T-helper 22 cell (primary cell): Measurements from ENCODE around the gene WDR89.
"Not testable (repeated sequence)": the region's sequence is repeated elsewhere in the genome, so short reads cannot be mapped to it uniquely, and the experiment has no call there.

Source experiments
- DNase-seq: peaks from one replicate; pipeline ENCODE4 v3.0.0-alpha.2; 2020; ENCODE audit warnings: low read depth

The WDR89 gene

DNA sequence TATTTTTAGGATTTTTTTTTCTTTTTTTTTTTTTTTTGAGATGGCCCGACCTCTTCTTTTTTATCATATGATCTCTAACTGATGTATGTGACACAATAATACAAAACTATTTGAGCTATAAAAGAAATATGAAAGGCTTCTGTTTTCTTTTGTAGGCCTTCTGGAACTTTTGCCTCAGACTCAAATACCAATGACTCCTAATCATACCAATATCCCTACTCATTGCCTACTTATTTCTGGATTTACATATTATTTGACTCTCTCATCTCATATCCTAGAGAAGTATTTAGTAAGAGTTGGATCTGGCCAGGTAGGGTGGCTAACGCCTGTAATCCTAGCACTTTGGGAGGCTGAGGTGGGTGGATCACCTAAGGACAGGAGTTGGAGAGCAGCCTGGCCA, 12.7 kb upstream of the WDR89 start:
- no peak for DNase-seq

DNA sequence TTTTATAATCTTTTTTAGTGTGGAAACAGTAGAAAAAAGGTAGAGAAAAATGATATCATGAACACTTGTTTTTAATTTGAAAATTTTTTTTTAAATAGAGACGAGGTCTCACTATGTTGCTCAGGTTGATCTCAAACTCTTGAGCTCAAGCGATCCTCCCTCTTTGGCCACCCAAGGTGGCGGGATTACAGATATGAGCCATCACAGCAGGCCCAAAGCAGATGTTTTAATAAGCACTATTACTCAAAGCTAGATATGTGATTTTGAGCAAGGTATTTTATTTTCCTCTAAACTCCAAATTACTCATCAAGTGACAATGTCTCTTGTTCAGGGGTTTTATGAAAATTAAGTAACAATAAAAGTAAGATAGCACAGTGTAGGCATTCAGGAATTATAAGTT, 10.7 kb upstream of the WDR89 start:
- DNase-seq, result no peak

DNA sequence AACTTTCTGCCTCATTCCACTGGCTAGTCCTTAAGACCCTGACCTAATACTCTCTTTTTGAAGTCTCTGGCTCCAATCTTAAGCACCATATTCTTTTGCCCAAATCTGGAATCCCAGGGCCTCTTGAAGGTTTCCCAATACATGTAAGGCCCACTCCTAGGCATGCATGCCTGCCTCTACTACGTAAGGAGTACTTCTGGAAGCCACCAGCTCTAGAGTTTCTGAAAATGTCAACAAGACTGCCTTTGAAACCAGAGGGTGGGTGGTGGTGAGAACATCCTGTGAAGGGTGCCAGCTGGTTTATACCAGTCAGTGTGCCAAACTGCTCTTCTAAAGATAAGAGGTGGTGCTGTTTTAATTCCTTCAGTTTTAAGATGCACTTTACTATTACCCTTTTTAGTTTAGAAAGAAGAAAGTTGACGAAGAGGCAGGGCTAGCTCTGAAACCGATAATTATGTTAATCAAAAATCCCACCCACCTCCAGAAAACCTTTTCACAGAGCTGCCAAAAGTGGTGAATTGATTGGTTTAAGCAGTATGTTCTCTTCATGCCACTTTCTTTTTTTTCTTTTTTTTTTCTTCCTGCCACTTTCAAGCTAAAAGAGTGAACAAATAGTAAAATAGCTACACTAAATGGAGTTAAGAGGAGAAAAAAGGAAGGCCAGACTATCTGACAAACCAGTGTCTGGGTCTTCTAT, 8.7 kb upstream of the WDR89 start:
- peak; percentile 4 for DNase-seq

DNA sequence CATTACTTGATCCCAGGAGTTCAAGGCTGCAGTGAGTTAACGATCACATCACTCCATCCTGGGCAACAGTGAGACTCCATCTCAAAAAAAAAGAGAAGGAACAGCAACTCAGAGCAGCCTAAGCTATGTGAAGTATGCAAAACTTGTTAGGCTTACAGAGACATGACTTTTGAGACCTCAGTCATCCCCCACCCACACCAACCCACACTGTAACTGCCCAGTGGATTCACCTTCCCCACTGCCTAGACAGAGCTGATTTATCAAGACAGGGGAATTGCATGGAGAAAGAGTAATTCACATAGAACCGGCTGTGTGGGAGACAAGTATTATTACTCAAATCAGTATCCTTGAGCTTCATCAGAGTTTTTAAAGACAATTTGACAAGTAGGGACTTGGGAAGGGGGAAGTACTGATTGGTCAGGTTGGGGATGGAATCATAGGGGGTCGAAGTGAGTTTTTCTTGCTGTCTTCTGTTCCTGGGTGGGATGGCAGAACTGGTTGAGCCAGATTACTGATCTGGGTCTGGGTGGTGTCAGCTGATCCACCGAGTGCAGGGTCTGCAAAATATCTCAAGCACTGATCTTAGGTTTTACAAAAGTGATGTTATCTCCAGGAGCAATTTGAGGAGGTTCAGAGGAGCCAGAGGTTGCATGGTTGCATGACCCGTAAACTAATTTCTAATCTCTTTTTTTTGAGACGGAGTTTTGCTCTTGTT, 6.2 kb upstream of the WDR89 start:
- DNase-seq, result no peak

DNA sequence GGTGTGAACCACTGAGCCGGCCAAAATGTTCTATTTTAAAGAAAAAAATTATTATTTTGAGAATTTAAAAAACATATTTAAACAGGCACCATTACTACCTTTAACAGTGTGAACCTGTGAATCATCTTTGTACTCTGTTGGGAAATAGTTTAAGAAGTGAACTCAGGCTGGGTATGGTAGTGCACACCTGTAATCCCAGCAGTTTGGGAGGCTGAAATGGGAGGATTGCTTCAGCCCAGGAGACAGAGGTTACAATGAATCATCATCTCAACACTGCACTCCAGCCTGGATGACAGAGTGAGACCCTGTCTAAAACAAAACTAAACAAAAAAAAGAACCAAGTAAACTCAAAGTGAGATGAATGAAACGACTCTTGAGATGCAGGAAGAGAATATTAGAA, 3.1 kb upstream of the WDR89 start:
- no peak for DNase-seq

DNA sequence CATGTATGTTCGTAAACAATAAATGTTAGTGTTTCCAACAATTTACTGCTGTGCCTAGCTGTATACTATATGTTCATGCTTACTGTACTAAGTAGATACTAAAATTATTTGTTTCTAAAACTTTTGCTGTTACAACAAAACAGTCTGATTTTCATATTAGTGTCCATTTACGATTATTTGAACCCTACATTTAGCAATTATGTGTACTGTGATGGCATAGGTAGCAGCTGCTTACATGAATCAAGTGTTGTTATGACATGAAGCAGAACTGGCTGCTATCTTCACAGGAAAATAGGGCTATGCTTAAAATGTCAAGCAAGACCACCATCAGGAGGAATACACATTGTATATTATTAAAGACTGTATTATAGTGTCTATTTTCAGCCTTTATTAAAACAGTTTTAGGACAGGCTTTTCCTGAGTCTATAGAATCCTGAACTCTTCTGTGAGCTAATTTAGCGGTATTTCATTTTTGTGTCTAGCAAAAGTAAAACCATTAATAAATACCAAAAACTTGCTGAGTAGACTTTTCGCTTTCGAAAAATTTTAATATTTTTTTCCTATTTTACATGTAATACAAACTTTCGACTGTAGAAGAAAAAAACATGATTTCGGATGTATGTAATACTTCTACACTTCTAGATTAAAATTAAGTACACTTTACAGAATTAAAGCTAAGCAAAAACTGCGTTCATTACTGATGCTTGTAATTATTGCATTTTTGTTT, 1.1 kb upstream of the WDR89 start:
- no peak for DNase-seq

DNA sequence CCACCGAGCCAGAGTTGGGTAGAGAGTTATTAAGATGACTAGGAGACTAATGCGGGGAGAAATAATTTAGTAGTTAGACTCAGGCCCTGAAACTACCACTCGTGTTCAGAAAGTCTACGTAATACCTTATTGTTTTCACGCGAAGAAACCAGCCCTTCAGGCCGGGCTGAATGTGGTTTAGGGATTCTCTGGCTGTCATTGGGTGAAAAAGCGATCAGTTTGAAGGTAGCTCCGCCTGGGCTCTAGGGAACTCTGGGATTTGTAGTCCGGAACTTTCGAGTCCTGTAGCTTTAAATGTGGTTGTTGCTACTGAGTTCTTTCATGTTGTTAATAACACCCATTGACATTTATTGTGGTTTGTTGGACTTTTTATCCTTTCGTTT, 549 bp upstream of the WDR89 start:
- DNase-seq, result peak; percentile 76

DNA sequence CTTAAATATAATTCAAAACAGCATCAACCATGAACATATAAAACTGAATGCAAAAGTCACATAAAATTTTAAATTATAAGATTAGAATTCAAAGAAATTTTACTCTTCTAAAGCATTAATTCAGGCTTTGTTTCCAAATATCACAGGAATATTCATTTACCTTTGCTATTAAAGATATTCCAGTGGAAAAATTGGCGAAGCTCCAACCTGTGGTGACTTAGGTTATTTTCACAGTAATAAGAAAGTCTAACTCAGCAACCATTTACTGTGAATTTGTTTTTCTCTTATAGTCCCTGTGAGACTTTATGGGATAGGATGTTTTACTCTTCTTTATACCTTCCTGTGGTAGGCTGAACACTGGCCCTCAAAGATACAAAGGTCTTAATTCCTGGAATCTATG, 3.2 kb downstream of the WDR89 start:
- no peak for DNase-seq

DNA sequence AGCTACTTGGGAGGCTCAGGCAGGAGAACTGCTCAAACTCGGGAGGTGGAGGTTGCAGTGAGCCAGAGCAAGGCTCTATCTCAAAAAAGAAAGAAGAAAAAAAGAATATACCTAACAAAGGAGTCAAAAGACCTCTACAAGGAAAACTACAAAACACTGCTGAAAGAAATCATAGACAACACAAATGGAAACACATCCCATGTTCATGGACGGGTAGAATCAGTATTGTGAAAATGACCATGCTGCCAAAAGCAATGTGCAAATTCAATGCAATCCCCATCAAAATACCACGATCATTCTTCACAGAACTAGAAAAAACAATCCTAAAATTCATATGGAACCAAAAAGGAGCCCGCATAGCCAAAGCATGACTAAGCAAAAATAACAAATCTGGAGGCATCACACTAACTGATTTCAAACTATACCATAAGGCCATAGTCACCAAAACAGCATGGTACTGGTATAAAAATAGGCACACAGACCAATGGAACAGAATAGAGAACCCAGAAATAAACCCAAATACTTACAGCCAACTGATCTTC, 5.5 kb downstream of the WDR89 start:
- not testable (repeated sequence) for DNase-seq

DNA sequence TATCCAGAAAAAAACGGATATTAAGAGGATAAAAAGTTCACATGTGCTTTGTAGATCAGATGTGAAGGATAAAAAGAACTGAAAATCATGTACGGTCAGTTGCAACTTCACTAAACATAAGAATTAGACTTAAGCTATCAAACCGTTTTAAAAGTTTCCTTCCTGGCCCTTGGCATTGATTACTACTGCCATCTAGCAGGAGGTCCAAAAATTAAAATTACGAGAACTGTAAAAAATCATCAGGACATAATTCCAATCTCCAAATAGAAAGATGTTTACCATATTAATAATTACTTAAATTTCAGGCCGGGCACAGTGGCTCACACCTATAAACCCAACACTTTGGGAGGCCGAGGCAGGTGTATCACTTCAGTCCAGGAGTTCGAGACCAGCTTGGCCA, 7.9 kb downstream of the WDR89 start:
- no peak for DNase-seq

DNA sequence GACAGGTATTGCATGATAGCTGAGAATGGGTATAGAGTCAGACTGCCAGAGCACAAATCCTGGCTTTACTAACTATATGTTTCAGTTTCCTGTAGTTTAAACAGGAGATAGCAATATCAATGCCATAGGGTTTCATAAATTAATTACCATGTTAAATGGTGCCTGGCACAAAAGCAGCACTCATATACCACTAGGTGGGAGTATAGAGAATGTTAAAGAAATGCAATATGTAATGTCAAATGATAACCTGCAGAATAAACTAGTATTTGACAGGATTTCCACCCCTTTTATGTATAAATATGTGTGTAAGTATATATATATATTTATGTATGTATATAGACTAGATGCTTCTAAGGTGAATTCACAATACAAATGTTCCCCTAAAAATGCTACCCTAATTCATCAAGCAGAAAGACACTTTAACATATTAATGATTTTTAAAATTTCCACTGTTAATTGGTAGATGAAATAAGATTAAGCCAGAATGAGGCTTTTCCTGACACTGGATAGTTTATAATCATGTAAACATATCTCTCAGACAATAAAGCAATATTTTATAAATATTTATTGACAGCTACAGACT, 8.6 kb downstream of the WDR89 start:
- DNase-seq, result no peak

DNA sequence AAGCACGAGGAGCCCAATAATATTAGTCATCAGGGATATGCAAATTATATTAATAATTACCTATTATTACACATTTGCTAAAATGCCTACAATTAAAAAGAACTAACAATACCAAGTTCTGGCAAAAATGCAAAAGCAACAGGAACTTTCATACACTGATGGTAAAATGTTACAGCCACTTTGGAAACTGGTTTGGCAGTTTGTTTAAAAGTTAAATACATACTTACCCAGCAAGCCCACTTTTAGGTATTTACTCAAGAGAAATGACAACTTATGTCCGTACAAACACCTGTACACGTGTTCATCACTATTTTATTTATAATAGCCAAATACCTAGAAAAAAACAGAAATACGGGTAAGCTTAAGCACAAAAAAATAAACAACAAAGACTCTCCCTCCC, 17.0 kb downstream of the WDR89 start:
- no peak for DNase-seq

DNA sequence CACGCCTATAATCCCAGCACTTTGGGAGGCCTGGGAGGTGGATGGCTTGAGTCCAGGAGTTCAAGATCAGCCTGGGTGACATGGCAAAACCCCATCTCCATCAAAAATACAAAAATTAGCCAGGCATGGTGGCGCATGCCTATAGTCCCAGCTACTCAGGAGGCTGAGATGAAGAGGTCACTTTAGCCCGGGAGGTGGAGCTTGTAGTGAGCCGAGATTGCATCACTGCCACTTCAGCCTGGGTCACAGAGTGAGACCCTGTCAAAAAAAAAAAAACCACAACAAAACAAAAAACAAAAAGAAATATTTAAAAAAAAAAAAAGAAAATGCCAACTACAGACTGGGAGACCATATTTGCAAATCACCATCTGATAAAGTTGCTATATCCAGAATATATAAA, 17.5 kb downstream of the WDR89 start:
- no peak for DNase-seq

DNA sequence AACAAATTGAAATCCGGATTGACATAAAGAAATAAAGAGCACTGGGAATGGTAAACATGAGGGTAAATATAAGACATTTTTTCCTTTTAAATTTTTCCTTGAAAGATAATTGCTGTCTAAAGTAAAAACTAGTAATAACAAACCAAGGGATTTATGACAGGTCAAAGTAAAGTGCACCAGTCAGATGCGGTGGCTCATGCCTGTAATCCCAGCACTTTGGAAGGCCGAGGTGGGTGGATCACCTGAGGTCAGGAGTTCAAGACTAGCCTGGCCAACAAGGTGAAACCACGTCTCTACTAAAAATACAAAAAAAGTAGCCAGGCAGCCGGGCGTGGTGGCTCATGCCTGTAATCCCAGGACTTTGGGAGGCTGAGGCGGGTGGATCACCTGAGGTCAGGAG, 19.7 kb downstream of the WDR89 start:
- DNase-seq, result not testable (repeated sequence)

DNA sequence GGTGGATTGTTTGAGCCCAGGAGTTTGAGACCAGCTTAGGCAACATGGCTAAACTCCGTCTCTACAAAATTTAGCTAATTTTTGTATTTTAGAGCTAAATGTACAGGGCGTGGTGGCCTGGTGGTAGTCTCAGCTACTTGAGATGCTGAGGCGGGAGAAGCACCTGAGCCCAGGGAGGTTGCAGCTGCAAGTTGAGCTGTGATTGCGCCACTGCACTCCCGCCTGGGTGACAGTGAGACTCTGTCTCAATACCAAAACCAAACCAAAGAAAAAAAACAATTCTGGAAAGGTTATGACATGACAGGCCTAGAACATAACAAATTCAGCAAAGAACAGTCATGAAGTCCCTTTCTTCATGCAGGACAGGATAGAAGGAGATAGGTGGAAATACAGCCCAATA, 25.7 kb downstream of the WDR89 start:
- DNase-seq, result no peak

DNA sequence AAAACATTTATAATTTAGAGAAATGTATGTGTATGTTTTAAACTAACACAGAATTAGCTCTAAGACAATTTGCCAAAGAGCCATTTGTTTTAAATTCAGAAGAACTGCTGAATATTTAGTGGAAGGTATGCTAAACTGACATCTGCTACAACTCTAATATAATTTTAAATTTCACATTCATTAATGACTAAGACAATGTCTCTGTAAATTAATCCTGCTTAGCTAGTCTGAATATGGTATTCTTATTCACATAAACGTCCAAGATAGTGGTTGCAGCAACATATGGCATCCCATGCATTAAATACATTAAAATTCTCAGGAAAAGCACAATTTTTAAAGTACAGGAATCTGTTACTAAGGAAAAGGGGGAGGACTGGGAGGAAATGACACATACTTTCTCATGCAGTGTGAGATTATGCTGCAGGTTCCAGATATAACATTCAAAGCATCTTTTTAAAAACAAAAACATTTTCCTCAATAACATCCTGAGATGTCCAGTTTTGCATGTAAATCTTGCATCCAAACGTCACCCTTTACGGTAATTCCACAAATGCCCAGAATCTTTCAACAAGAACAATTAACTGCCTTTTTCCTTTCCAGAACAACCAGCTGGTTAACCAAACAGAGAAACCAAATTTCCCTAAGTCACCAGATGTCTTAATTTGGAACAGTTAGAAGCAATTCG, 26.9 kb downstream of the WDR89 start:
- DNase-seq, result no peak

DNA sequence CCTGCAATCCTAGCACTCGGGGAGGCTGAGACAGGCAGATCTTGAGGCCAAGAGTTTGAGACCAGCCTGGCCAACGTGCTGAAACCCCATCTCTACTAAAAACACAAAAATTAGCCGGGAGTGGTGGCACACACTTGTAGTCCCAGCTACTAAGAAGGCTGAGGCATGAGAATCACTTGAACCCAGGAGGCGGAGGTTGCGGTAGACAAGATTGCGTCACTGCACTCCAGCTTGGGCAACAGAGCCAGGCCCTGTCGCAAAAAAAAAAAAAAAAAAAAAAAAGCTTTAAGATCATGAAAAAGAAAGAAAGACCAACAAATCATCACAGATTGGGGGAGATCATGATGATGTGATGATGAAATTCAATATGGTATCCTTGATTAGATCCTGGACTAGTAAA, 30.6 kb downstream of the WDR89 start:
- no peak for DNase-seq

DNA sequence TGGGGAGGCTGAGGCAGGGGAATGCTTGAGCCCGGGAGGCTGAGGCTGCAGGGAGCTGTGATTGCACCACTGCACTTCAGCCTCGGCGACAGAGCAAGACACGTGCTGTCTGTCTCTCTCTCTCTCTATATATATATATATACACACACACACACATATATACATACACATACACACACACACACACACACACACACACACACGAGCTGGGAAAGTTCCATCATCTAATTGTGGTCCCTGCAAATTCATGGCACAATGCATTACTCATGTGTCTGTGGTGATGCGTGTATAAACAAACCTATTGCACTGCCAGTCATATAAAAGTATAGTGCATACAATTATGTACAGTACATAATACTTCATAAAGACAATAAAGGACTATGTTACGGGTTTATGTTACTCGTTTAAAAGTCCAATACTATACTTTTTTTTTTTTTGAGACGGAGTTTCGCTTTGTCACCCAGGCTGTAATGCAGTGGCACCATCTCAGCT, 36.6 kb downstream of the WDR89 start:
- DNase-seq, result no peak

DNA sequence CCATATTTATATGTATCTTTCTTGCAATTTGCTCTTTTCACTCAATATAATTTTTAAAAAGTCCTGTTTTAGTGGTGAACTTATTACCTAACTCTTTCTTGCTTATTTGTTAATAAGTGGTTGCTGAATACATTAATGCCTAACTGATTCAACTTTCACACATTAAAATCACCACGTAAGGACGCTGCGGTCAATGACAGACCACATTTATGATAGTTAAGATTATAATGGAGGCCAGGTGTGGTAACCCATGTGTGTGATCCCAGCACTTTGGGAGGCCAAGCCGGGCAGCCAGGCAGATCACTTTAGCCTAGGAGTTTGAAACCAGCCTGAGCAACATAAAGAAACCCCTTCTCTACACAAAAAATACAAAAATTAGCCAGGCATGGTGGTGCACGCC, 37.0 kb downstream of the WDR89 start:
- DNase-seq, result no peak

DNA sequence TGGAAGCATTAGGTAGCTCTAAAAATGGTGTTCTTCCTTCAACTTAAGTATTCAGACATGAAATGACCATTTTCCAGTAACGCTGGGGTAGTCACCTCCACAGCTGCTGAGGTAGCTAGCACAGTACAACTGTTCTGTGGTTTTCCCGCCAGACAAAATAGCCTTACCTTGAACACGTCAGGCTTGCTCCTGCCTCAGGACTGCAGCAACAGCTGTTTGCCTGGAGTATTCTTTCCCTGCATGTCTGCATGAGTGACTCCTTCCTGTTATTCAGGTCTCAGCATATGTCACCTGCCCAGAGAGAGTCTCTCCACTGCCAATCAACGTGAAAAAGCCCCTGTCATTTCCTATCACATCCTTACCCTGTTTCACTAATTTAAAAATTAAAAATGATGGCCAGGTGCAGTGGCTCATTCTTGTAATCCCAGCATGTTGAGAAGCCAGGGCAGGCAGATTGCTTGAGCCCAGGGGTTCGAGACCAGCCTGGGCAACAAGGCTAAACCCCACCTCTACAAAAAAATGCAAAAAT, 37.9 kb downstream of the WDR89 start:
- DNase-seq, result no peak

DNA sequence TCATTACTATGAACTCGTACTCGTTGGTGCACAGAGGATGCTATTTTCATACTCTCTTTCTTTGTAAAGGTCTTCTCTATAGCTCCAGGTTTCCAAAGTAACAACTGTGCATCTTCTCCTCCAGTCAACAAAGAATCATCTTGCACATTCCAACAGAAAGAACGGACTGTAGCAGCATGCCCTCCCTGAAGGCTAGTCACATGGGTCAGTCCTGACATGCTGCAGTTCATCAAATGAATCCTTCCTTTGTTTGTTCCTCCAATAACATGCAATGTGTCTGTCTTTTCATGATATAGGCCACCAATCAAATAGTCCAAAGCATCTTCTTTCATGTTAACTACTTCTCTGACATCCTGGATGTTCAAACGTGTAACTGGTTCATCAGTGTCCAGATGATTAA, 42.9 kb downstream of the WDR89 start:
- no peak for DNase-seq
